SK-N-SH treated with all-trans-retinoic acid at 6 μM for 48 hours (cell line): ENCODE data around the gene EXD3.

Experiments used
- ARNTL ChIP-seq: fragments of 450-650 bp; formaldehyde crosslinking; IDR thresholded peaks from 2 replicates; pipeline ENCODE4 v1.5.0; 2020; ENCODE audit warnings: low read depth, mild to moderate bottlenecking, moderate library complexity, borderline replicate concordance
- CSDC2 ChIP-seq: fragments of 250-450 bp; sonication (Bioruptor Pico); IDR thresholded peaks from 2 replicates; pipeline ENCODE4 v1.5.0; 2020; ENCODE audit warnings: mild to moderate bottlenecking, moderate library complexity
- OSR1 ChIP-seq: fragments of 250-450 bp; sonication (Bioruptor Pico); IDR thresholded peaks from 2 replicates; pipeline ENCODE4 v1.8.0; 2022; ENCODE audit warnings: moderate library complexity, mild to moderate bottlenecking, inconsistent platforms
- PPARA ChIP-seq: fragments of 250-450 bp; sonication (Bioruptor Pico); IDR thresholded peaks from 2 replicates; pipeline ENCODE4 v1.5.0; 2020; ENCODE audit warnings: mild to moderate bottlenecking, borderline replicate concordance
- RARB ChIP-seq: fragments of 250-450 bp; sonication (Bioruptor Pico); IDR thresholded peaks from 2 replicates; pipeline ENCODE4 v1.8.0; 2021; ENCODE audit warnings: mild to moderate bottlenecking, moderate library complexity
- ZC3H10 ChIP-seq: fragments of 250-450 bp; sonication (Bioruptor Pico); IDR thresholded peaks from 2 replicates; pipeline ENCODE4 v1.5.1; 2021; ENCODE audit warnings: mild to moderate bottlenecking, moderate library complexity
- ZNF8 ChIP-seq: fragments of 450-650 bp; formaldehyde crosslinking; IDR thresholded peaks from 2 replicates; pipeline ENCODE4 v1.5.0; 2020; ENCODE audit warnings: mild to moderate bottlenecking, moderate library complexity
- TF ChIP-seq, protein P1 (sequence below): fragments of 250-450 bp; sonication (Bioruptor Pico); IDR thresholded peaks from 2 replicates; pipeline ENCODE4 v1.8.0; 2020; ENCODE audit warnings: mild to moderate bottlenecking, moderate library complexity, borderline replicate concordance
- TF ChIP-seq, protein P2 (sequence below): fragments of 250-450 bp; sonication (Bioruptor Pico); IDR thresholded peaks from 2 replicates; pipeline ENCODE4 v1.5.1; 2020; ENCODE audit warnings: low read depth, mild to moderate bottlenecking, moderate library complexity

DNA sequence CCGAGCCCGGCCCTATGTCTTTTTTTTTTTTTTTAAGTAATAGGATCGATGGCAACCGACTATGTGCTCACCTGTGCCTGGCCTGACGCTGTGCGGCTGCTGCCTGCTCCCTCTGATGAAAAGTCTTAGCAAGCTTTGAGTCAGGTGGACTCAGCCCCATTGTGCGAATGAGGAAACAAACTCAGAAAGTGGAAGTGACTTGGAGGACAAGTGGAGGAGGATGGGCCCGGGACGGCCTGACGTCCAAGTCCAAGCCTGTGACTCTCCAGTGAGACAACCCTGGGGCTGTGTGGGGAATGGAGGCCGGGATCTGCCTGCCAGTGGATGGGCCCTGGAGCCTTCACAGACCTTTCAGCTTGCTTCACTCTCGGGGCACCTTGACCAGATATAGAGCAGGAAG is 57.9 kb downstream of the EXD3 start:
- TF ChIP-seq ZNF8 (CRISPR knock-in tag) (no peak), OSR1 (CRISPR knock-in tag) (no peak), ZC3H10 (no peak), ARNTL (CRISPR knock-in tag) (no peak), PPARA (CRISPR knock-in tag) (no peak), CSDC2 (CRISPR knock-in tag) (no peak), RARB (CRISPR knock-in tag) (no peak)
- TF ChIP-seq, protein P1, sequence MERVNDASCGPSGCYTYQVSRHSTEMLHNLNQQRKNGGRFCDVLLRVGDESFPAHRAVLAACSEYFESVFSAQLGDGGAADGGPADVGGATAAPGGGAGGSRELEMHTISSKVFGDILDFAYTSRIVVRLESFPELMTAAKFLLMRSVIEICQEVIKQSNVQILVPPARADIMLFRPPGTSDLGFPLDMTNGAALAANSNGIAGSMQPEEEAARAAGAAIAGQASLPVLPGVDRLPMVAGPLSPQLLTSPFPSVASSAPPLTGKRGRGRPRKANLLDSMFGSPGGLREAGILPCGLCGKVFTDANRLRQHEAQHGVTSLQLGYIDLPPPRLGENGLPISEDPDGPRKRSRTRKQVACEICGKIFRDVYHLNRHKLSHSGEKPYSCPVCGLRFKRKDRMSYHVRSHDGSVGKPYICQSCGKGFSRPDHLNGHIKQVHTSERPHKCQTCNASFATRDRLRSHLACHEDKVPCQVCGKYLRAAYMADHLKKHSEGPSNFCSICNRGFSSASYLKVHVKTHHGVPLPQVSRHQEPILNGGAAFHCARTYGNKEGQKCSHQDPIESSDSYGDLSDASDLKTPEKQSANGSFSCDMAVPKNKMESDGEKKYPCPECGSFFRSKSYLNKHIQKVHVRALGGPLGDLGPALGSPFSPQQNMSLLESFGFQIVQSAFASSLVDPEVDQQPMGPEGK (CRISPR knock-in tag) = no peak
- TF ChIP-seq, protein P2, sequence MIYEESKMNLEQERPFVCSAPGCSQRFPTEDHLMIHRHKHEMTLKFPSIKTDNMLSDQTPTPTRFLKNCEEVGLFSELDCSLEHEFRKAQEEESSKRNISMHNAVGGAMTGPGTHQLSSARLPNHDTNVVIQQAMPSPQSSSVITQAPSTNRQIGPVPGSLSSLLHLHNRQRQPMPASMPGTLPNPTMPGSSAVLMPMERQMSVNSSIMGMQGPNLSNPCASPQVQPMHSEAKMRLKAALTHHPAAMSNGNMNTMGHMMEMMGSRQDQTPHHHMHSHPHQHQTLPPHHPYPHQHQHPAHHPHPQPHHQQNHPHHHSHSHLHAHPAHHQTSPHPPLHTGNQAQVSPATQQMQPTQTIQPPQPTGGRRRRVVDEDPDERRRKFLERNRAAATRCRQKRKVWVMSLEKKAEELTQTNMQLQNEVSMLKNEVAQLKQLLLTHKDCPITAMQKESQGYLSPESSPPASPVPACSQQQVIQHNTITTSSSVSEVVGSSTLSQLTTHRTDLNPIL = no peak
